SJSA1 (cell line): ENCODE results near the gene PIM3. TPM values are rescaled to one million over a fixed set of nuclear protein-coding genes. Genes with fewer than 3 reads are reported as not detected.
A peak's percentile ranks its signal among the peaks of the same experiment; 100 is the strongest.

Source experiments
- DNase-seq, 2 experiments: peaks; one replicate each; pipeline ENCODE4 v3.0.0-alpha.2; 2015 to 2020; ENCODE audit warnings: low spot score in 2 of 2, low read depth in 1 of 2
- H3K27ac ChIP-seq: fragments of 250-450 bp; sonication (Bioruptor Pico); 2 replicates; pipeline ENCODE4 v1.5.1; 2020; ENCODE audit warnings: mild to moderate bottlenecking, moderate library complexity
- H3K27me3 ChIP-seq: fragments of 250-450 bp; sonication (Bioruptor Pico); replicated peaks from 2 replicates; pipeline ENCODE4 v1.5.1; 2020; ENCODE audit warnings: mild to moderate bottlenecking, moderate library complexity
- H3K36me3 ChIP-seq: fragments of 250-450 bp; sonication (Bioruptor Pico); 2 replicates; pipeline ENCODE4 v1.5.1; 2020; ENCODE audit warnings: mild to moderate bottlenecking
- H3K4me1 ChIP-seq: fragments of 250-450 bp; sonication (Bioruptor Pico); replicated peaks from 2 replicates; pipeline ENCODE4 v1.6.1; 2021; ENCODE audit warnings: mild to moderate bottlenecking
- H3K4me3 ChIP-seq: fragments of 250-450 bp; sonication (Bioruptor Pico); 2 replicates; pipeline ENCODE4 v1.5.1; 2020; ENCODE audit warnings: mild to moderate bottlenecking
- H3K9me3 ChIP-seq: fragments of 250-450 bp; sonication (Bioruptor Pico); replicated peaks from 2 replicates; pipeline ENCODE4 v1.5.1; 2020; ENCODE audit warnings: mild to moderate bottlenecking
- total RNA-seq: library from RNA; depleted of rRNA; stranded (reverse); fragments of >200 nt; shearing (Covaris generic); gene quantifications from 2 replicates; pipeline ENCODE4 v1.2.3, GENCODE V29; 2014

Gene PIM3
- total RNA-seq, 1 experiment from 2014 or later: 53.0 TPM

DNA sequence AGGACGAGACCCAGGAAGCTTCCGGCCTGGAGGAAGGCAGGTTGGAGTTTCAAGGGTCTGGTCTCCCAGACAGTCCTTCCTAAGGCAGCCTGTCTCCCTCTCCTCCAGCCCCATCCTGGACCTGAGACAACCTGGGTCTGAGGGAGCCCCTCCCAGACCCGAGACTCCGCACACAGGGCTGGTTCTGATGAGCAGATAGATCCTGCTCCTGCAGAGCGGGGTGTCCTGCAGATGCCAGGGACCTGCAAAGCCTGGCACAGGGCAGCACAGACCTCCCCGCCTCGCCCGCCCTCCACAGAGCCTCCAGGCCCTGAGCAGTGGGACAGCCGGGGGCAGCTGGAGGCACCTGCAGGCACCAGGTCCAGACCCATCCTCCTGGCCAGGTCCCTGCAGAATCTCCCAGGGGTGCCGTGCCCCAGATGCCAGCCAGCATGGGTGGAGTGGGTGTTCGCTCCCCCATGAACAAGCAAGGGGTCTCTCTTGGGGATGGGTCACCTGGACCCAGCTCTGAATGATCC lies 7.8 kb downstream of the PIM3 start:
- Histone ChIP-seq H3K4me3 (no peak overlapping the region), H3K36me3 (peaks cover 32% of the 10 kb centered on the region), H3K9me3 (no peaks in the 10 kb centered on the region), H3K27ac (no peak overlapping the region), H3K27me3 (no peaks in the 10 kb centered on the region), H3K4me1 (peaks cover 18% of the 10 kb centered on the region)
- DNase-seq: no peak

DNA sequence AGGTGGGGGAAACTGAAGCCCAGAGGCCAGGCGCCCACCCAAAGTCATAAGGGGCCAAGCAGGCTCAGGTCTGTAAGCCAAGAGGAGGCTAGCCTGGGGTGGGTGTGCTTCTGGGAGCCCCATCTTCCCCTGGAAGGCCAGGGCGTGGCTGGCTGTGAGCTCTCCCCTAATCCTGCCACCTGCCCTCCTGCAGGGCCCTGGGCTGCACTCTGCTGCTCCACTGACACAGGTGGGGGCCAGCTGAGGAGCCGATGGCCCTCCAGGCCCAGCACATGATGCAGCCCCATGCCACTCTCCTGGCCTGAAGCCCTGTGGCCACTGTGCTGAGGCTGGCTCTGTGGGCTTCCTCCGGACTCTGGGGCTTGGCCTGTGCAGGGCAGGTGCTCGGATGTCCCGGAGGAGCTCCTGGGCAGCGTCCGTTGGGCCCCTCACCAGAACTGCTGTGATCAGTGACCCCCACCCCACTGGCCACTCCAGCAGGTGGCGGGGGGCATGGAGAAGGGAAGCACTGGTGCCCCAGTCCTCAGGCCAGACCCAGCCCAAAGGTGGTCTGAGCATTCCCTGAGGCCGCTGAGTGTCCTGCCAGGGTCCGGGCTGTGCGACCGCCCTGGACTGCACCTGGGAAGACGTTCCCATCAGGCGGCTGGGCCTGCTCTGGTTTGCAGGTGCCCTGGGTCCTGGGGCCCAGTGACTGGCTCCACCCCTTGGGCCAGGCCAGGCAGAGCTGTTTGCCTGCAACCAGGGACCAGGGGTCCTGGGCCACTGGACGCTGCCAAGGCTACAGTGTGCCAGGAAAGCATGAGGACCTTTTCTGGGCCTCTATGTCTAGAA lies 8.5 kb downstream of the PIM3 start:
- H3K27me3 ChIP-seq: no peaks in the 10 kb centered on the region

DNA sequence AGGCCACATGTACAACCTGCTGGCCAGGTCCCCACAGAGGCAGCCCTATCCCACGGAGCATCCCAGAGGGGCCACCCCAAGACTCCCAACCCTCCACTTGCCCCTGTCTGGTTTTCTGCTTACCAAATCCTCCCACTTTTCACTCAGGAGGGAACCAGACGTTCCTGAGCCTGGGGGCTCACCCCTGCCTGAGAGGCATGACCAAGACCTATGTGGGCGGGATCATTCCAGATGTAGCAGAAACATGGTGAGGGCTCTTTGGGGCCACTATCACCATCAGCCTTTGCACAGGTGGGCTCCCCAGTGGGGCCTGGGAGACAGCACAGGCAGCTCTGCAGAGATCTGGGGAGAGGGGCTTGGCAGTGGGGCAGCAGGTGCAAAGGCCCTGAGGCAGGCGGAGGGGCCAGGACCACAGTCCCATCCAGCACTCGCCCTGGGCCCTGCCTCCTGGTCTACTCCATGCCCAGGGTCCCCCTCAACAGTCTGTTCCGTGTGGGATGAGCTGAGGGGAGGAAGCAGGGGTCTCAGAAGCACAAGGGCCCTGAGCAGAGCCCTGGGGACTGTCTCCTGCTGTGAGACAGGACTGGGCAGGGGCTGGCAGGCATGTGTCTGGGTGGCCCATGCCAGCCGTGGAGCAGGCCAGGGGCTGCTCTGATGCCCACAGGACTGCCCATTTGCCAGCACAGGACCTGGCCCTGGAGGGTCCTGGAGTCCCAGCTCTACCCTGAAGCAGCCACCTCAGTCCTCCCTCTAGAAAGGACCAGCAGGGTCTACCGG lies 9.4 kb downstream of the PIM3 start:
- H3K36me3 ChIP-seq: peaks cover 16% of the 10 kb centered on the region
- H3K4me3 ChIP-seq: no peak overlapping the region
- no peaks in the 10 kb centered on the region for H3K27me3 ChIP-seq
- no peak overlapping the region for H3K27ac ChIP-seq
- H3K9me3 ChIP-seq: no peaks in the 10 kb centered on the region
- peaks cover 18% of the 10 kb centered on the region for H3K4me1 ChIP-seq
- DNase-seq: no peak

More for the DNA sequence above, 8.5 kb downstream of the PIM3 start:
- H3K4me1 ChIP-seq: peaks cover 18% of the 10 kb centered on the region
- no peak for DNase-seq
- no peak overlapping the region for H3K27ac ChIP-seq
- no peak overlapping the region for H3K4me3 ChIP-seq
- H3K9me3 ChIP-seq: no peaks in the 10 kb centered on the region
- H3K36me3 ChIP-seq: peaks cover 25% of the 10 kb centered on the region

DNA sequence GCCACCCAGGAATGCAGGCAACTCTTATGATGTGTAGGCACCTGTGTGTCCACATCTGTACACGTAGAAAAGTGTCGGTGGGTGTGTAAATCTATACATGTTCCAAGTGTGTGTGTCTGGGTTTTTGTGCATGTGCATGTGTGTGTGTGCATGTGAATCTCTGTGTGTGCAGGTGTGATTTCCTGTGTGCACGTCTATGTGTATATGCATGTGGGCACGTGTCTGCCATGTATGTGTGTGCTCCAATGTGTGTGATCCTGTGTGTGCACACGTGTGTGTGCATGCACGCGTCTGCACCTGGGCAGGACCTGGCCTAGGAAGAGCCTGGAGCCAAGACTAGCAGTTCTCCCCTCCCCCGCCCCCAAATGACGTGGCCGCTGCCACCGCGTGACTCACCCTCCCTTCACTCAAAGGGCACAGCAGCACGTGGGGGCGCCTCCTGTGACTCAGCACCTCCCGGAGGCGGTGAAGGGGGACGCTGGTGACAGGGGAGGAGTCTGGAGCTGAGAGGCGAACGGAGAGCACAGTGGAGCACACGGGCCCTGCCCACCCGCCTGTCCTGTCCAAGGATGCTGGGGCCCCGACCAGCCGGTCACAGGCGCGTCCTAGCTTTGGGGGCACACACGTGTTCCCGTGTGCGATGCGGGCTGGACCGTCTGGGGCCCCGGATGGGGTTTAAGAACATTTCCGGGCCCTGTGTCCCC lies 10.1 kb downstream of the PIM3 start:
- Histone ChIP-seq H3K36me3 (peaks cover 9% of the 10 kb centered on the region), H3K4me3 (peak overlapping the region; percentile 32), H3K27ac (peak overlapping the region; percentile 12; the same call in 1 of the 2 replicates), H3K9me3 (no peaks in the 10 kb centered on the region), H3K27me3 (no peaks in the 10 kb centered on the region), H3K4me1 (peaks cover 18% of the 10 kb centered on the region)
- DNase-seq: peak; percentile 96 to 99

DNA sequence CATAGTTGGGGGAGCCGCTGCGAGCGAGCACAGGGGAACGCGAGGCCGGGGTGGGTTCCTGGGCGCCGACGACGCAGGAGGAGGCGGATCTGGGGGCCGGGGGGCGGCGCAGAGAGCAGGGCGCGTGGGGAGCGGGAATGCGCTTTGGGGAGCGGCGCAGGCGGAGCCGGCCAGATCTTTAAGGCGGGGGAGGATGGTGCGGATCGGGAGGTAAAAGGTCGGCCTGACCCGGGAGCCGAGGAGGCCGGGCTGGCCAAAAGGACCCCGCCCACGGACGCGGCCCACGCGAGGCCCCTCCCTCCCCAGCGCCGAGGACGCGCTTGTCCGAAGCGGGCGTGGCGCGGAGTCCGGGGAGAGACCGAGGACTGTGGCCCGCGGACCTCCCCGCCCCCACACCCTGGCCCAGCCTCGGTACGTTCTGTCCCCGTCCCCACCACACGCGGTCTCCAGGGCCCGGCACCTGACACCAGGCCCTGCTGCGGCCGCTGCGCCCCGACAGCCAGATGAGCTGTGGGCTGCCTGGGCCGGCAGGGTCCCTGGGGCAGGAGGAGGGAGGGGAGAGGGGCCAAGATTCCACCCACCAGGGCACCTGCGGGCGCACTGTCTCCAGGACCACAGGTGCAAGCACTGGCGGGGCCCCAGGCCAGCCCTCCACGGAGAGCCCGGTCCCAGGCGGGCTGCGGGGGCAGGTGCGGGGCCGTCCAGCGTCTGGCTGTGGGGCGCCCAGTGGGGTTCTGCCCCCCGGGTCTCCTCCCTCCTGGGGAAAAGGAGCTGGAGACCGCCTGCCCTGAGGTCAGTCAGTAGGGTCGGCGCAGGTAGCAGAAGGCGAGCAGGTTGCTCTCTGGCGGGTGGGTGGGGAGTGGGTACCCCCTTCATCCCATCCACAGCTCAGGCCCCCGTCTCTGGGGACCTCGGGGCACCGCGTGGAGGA lies 10.9 kb downstream of the PIM3 start:
- DNase-seq: no peak
- no peaks in the 10 kb centered on the region for H3K27me3 ChIP-seq
- peaks cover 3% of the 10 kb centered on the region for H3K36me3 ChIP-seq
- H3K4me3 ChIP-seq: peak overlapping the region; percentile 32
- H3K27ac ChIP-seq: peak overlapping the region; percentile 12; the same call in 1 of the 2 replicates
- no peaks in the 10 kb centered on the region for H3K9me3 ChIP-seq
- H3K4me1 ChIP-seq: peaks cover 18% of the 10 kb centered on the region

DNA sequence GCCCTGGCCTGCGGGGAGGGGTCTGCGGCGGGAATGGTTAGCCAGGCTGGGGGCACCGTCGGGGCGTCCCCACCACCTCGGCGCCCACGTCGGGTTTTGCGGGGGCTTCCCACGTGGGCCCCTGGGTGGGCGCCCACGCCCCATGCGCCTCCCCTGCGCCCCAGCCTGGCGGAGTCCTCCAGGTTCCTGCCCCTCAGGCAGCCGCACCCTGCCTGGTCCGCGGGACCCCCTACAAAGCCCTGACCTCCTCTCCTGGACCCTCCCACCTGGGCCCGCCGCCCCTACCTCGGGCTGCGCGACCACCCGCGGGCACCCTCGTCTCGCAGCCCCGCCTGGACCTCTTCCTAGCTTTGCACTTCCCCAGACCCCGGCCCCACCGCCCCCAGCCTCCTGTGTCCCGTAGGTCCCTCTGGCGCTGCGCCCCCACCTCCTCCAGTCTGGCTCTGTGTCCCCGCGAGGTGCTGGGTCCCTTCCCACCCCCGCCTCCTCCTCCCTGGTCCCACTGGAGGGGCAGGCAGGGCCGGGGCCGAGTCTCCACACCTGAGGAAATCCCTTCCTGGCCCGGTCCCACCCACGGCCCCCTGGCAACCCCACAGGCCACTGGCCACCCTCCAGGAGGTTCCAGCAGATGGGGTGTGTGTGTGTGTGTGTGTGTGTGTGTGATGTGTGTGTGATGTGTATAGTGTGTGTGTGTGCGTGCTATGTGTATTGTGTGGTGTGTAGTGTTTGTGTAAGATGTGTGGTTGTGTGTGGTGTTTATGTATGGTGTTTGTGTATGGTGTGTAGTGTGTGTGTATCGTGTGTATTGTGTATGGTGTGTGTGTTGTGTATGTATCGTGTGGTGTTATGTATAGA lies 11.8 kb downstream of the PIM3 start:
- no peak overlapping the region for H3K4me3 ChIP-seq
- DNase-seq: no peak
- no peak overlapping the region for H3K27ac ChIP-seq
- no peaks in the 10 kb centered on the region for H3K27me3 ChIP-seq
- no peaks in the 10 kb centered on the region for H3K9me3 ChIP-seq
- no peaks in the 10 kb centered on the region; the same call in 1 of the 2 replicates for H3K36me3 ChIP-seq
- peaks cover 18% of the 10 kb centered on the region for H3K4me1 ChIP-seq

DNA sequence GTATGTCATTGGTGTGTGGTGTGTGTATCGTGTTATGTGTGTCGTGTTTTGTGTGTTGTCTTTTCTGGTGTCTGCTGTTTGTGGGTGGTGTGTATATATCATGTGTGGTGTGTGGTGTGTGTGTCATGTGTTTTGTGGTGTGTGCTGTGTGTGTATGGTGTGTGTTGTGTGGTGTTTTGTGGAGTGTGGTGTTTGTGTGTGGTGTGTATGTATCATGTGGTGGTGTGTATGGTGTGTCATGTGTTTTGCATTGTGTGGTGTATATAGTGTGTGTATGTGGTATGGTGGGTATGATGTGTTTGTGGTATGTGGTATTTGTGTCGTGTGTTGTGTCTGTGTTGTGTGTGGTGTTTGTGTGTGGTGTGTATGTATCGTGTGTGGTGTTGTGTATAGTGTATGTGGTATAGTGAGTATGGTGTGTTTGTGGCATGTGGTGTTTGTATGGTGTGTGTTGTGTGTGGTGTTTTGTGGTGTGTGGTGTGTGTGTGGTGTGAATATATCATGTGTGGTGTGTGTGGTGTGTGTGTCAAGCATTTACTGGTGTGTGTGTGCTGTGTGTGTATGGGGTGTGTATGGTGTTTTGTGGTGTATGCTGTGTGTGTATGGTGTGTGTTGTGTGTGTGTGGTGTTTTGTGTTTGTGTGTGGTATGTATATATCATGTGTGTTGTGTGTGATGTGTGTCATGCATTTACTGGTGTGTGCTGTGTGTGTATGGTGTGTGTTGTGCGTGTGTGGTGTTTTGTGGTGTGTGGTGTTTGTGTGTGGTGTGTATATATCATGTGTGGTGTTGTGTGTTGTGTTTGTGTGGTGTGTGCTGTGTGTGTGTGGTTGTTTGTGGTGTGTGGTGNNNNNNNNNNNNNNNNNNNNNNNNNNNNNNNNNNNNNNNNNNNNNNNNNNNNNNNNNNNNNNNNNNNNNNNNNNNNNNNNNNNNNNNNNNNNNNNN lies 12.7 kb downstream of the PIM3 start:
- Histone ChIP-seq H3K27ac (no peak overlapping the region), H3K4me1 (peaks cover 18% of the 10 kb centered on the region), H3K4me3 (no peak overlapping the region), H3K36me3 (no peaks in the 10 kb centered on the region; the same call in 1 of the 2 replicates), H3K9me3 (no peaks in the 10 kb centered on the region), H3K27me3 (no peaks in the 10 kb centered on the region)
- DNase-seq: no peak

DNA sequence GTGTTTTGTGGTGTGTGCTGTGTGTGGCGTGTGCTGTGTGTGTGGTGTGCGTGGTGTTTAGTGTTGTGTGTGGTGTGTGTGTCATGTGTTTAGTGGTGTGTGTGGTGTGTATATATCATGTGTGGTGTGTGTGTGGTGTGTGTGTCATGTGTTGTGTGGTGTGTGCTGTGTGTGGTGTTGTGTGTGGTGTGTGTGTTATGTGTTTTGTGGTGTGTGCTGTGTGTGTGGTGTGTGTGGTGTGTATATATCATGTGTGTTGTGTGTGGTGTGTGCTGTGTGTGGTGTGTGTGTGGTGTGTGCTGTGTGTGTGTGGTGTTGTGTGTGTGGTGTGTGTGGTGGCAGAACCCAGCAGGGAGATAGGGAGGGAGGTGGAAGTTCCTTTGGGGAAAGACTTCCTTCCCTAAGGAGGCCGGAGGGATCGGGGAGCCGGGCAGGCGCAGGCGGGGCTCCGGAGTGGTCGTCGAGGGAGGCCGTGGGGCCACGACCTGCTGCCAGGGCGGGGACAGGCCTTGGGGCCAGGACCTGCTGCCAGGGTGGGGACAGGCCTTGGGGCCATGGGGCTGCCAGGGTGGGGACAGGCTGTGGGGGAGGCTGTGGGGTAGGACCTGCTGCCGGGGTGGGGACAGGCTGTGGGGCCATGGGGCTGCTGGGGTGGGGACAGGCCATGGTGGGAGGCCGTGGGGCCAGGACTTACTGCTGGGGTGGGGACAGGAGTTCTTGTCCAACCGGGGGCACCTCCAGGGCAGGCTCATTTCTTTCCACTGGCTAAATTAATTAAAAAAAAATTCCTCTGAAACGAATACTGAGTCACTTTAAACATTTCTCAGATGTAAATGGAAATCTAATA lies 15.2 kb downstream of the PIM3 start:
- H3K27ac ChIP-seq: no peak overlapping the region
- H3K4me3 ChIP-seq: no peak overlapping the region
- H3K27me3 ChIP-seq: 0 out of 2 replicates have a peak, but pooled peaks cover 2% of the 10 kb centered on the region
- H3K9me3 ChIP-seq: no peaks in the 10 kb centered on the region
- peaks cover 11% of the 10 kb centered on the region for H3K4me1 ChIP-seq
- H3K36me3 ChIP-seq: no peaks in the 10 kb centered on the region; the same call in 1 of the 2 replicates
- no peak for DNase-seq

DNA sequence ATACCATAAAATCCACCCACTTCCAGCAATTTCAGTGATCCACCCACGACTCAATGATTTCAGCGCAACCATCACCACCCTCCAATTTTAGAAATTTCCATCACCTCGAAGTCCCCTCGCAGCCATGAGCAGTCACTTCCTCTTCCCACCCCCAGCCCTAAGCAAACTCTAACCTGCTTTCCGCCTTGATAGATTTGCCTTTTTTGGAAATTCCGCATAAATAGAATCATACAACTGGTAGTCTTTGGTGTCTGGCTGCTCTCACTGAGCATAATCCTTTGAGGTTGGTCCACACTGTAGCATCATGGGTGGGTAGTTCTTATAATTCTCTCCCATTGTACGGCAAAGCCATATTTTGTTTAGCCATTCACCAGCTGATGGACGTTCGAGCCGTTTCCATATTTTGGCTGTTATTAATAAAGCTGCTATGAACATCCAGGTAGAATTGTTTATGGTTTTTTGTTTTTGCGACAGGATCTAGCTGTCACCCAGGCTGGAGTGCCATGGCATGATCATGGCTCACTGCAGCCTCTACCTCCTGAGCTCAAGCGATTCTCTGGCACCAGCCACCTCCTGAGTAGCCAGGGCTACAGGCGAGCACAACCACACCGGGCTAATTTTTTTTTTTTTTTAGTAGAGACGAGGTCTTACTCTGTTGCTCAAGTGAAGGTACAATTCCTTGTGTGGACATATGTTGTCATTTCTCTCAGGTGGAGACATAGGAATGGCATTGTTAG lies 16.0 kb downstream of the PIM3 start:
- Histone ChIP-seq H3K36me3 (no peaks in the 10 kb centered on the region; the same call in 1 of the 2 replicates), H3K27me3 (0 out of 2 replicates have a peak, but pooled peaks cover 3% of the 10 kb centered on the region), H3K27ac (no peak overlapping the region), H3K4me3 (no peak overlapping the region), H3K4me1 (peaks cover 2% of the 10 kb centered on the region), H3K9me3 (no peaks in the 10 kb centered on the region)
- DNase-seq: no peak

DNA sequence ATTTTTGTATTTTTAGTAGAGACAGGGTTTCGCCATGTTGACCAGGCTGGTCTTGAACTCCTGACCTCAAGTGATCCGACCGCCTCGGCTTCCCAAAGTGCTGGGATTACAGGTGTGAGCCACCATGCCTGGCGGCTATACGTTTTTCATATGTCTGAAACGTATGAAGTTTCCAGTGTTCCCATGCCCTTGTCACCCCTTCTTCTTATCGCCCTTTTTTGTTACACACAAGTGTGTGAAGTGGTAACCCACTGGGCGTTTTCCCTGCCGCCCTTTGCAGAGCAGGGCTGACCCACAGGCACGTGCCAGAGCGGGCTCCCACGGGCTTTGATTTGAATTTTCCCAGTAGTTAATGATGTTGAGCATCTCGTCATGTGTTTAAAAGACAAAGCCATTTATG lies 17.0 kb downstream of the PIM3 start:
- Histone ChIP-seq H3K4me1 (no peaks in the 10 kb centered on the region), H3K4me3 (no peak overlapping the region), H3K9me3 (no peaks in the 10 kb centered on the region), H3K27me3 (peaks cover 10% of the 10 kb centered on the region; the same call in 1 of the 2 replicates), H3K27ac (no peak overlapping the region), H3K36me3 (no peaks in the 10 kb centered on the region; the same call in 1 of the 2 replicates)
- no peak for DNase-seq
